ENCODE data around the gene ADAD2. TPM values are rescaled to one million over a fixed set of nuclear protein-coding genes. Genes with fewer than 3 reads are reported as not detected.
A peak's percentile ranks its signal among the peaks of the same experiment; 100 is the strongest.

ADAD2 gene
- total and polyA plus RNA-seq, 9 of the 15 experiments (the other 6 are each of a cell fraction or from before 2014, with no cell fraction given): 0.07 TPM; not detected in 8

GRCh38 chr16:84186685-84187437 lies 4.1 kb upstream of the ADAD2 start, which contains the start of gene TAF1C (continued):
- TF ChIP-seq BCLAF1 (IDR thresholded peaks at IDR 0.05; ENCODE audit: borderline replicate concordance in 1 of 2, control insufficient read depth in 1 of 2, low read depth in 2 of 2, low read length in 1 of 2) (no peak), MCM7 (IDR thresholded peaks at IDR 0.05) (no peak), ZC3H8 (IDR thresholded peaks at IDR 0.05) (no peak), ZBTB43 (CRISPR knock-in tag; IDR thresholded peaks at IDR 0.05) (no peak), ZNF699 (CRISPR knock-in tag; IDR thresholded peaks at IDR 0.05; ENCODE audit: insufficient replicate concordance) (no peak), ESRRA (IDR thresholded peaks at IDR 0.05; ENCODE audit: borderline replicate concordance, low read depth) (peak; percentile 72), KDM5B (IDR thresholded peaks at IDR 0.05; ENCODE audit: insufficient replicate concordance, low read depth, low read length) (peak; percentile 81), ZBTB7A (IDR thresholded peaks at IDR 0.05; ENCODE audit: borderline replicate concordance, control insufficient read depth, low read depth, low read length) (peak; percentile 23; the same call in 1 of the 2 replicates), ZFP1 (CRISPR knock-in tag; IDR thresholded peaks at IDR 0.05) (no peak), THAP12 (CRISPR knock-in tag; IDR thresholded peaks at IDR 0.05) (peak; percentile 44; the same call in 1 of the 2 replicates), HOXB6 (CRISPR knock-in tag; IDR thresholded peaks at IDR 0.05; ENCODE audit: borderline replicate concordance) (no peak), MXD1 (CRISPR knock-in tag; IDR thresholded peaks at IDR 0.05; ENCODE audit: borderline replicate concordance, poor library complexity, severe bottlenecking) (no peak), SIRT6 (IDR thresholded peaks at IDR 0.05; ENCODE audit: low read depth, low read length) (no peak), STAT6 (CRISPR knock-in tag; IDR thresholded peaks at IDR 0.05) (no peak), PHTF2 (CRISPR knock-in tag; IDR thresholded peaks at IDR 0.05) (no peak), NFYB (IDR thresholded peaks at IDR 0.05; ENCODE audit: extremely low read depth, insufficient read length) (no peak), KHSRP (IDR thresholded peaks at IDR 0.05) (no peak)

Measured in K562 (cell line).